Upper lobe of left lung (tissue), 4 donors: ENCODE data around the gene PDXDC1.
"Not testable (repeated sequence)": the region's sequence is repeated elsewhere in the genome, so short reads cannot be mapped to it uniquely, and the experiment has no call there.

Source experiments
- POLR2AphosphoS5 ChIP-seq, 2 donors: sonication (generic); formaldehyde crosslinking; IDR thresholded peaks; one replicate each; pipeline ENCODE4 v1.5.1; 2017; ENCODE audit warnings: antibody characterized with exemption in 2 of 2
- TF ChIP-seq, protein P1 (sequence below), 6 experiments: fragments of 450-650 bp in 4 of 6; fragments of 200-600 bp in 2 of 6; sonication (generic) in 2 of 6; IDR thresholded peaks; one replicate each; pipeline ENCODE4 v1.5.1; 2016 to 2019; ENCODE audit warnings: antibody characterized with exemption in 6 of 6

DNA sequence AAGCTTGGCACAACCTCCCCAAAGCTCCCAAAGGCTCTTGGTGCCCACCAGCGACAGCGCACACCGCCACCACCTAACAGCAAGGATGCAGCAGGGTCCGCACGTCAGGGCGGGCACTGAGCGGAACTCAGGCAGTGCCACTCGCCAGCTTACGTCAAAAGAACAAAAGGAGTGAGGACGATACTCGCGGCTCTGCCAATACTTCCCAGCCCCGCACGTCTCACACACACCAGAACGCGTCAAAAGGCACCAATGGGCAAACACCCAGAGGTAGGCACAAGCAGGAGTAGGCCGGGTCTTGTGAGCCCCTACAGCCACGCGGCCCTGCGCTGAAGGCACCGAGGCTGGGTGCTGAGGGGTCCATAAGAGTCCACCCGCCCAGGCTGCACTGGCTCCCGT lies 171.4 kb downstream of the PDXDC1 start:
- not testable (repeated sequence) for TF ChIP-seq POLR2AphosphoS5 (IDR thresholded peaks at IDR 0.05)
- TF ChIP-seq, protein P1, sequence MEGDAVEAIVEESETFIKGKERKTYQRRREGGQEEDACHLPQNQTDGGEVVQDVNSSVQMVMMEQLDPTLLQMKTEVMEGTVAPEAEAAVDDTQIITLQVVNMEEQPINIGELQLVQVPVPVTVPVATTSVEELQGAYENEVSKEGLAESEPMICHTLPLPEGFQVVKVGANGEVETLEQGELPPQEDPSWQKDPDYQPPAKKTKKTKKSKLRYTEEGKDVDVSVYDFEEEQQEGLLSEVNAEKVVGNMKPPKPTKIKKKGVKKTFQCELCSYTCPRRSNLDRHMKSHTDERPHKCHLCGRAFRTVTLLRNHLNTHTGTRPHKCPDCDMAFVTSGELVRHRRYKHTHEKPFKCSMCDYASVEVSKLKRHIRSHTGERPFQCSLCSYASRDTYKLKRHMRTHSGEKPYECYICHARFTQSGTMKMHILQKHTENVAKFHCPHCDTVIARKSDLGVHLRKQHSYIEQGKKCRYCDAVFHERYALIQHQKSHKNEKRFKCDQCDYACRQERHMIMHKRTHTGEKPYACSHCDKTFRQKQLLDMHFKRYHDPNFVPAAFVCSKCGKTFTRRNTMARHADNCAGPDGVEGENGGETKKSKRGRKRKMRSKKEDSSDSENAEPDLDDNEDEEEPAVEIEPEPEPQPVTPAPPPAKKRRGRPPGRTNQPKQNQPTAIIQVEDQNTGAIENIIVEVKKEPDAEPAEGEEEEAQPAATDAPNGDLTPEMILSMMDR (IDR thresholded peaks at IDR 0.05), result not testable (repeated sequence)
